HG02870 (cell line): Measurements from ENCODE around the gene RARA.
"Not testable (repeated sequence)": the region's sequence is repeated elsewhere in the genome, so short reads cannot be mapped to it uniquely, and the experiment has no call there.

ENCODE experiments used
- ATAC-seq: cut with Tn5 transposase; IDR thresholded peaks from one replicate; pipeline ENCODE4 v1.9.1; 2021; ENCODE audit warnings: mild to moderate bottlenecking, moderate library complexity; ENCODE audit not compliant: unreplicated experiment

RARA gene

DNA sequence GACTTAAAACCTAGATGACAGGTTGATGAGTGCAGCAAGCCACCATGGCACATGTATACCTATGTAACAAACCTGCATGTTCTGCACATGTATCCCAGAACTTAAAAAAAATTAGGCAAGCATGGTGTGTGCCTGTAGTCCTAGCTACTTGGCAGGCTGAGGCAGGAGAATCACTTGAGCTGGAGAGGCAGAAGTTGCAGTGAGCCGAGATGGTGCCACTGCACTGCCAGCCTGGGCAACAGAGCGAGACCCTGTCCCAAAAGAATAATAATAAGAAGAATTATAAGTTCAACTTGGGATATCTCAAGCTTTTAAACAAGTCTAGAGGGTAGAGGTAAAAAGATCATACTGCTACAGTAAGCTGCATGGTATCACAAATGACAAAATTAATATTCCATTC is 11.5 kb upstream of the RARA start:
- no peak for ATAC-seq

DNA sequence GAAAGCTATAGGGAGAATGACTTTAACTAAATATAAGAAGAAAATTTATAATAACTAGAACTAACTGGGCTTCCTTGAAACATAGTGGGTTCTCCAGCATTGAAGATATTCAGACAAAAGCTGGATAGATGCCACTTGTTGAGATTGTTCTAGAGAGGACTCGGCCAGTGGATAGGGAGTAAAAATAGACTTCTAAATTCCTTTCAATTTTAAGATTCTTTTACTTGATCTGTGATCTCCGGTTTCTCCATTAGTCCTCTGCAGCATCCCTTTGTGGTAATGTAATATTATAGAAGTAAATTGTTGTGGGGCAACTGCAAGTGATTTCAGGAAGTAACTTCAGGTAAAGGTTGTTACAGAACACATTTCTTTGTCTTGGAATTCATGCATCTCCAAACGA is 10.3 kb upstream of the RARA start:
- no peak for ATAC-seq

DNA sequence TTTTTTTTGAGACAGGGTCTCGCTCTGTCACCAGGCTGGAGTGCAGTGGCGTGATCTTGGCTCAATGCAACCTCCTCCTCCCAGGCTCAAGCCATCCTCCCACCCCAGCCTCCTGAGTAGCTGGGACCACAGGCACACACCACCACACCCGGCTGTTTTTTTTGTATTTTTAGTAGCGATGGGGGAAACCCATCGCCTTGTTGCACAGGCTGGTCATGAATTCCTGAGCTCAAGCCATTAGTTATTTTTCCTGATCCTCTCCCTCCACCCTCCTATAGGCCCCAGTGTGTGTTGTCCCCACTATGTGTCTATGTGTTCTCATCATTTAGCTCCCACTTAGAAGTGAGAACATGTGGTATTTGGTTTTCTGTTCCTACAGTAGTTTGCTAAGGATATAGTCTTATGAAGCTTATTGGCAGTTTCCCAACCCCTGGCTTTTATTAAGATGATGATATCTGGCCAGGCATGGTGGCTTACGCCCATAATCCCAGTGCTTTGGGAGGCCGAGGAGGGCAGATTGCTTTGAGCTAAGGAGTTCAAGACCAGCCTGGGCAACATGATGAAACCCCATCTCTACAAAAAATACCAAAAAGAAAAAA is 9.7 kb upstream of the RARA start:
- ATAC-seq, result not testable (repeated sequence)

DNA sequence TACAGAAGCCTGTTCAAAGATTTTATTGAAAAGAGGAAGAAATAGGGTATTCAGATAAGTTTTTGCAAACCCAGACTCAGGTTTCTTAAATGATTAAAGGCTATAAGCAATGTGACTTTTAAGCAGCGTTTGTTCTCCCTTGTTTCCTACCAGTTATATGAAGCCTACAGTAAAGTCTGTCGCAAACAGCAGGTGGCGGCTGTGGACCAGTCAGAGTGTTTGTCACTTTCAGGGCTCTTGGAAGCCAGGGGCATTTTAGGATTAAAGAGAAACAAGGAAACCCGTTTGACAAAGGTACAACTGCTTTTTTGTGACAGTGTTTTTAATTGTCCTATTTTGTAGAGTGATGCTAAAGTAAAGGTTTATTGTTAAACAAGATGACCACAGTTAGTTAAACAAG is 7.7 kb upstream of the RARA start:
- no peak for ATAC-seq

DNA sequence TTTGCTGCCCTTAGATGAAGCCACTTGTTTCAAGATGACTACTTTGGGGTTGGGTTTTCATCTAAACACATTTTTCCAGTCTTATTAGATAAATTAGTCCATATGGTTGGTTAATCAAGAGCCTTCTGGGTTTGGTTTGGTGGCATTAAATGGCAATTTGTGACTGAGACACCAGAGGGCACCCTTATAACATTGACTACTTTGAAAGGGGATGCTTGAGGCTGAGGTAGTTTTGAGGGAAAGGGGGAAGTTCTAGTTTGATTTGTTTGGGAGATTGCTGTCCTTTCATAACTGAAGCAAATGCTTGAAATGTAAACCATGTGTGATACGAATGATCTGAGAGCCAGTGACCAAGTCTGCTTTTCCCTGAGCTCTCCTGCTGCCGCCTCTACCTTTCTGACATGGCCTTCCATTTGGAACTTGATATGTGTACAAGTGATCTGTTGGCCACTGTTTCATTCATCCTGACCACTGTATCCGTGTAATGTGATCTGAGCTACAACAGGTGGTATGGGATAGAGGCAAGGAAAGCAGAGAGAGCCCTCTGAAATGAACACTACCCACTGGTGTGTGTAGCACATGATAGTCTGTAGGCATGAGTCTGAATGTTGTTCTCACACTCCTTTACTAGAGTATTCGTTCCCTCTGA is 5.8 kb upstream of the RARA start:
- no peak for ATAC-seq

DNA sequence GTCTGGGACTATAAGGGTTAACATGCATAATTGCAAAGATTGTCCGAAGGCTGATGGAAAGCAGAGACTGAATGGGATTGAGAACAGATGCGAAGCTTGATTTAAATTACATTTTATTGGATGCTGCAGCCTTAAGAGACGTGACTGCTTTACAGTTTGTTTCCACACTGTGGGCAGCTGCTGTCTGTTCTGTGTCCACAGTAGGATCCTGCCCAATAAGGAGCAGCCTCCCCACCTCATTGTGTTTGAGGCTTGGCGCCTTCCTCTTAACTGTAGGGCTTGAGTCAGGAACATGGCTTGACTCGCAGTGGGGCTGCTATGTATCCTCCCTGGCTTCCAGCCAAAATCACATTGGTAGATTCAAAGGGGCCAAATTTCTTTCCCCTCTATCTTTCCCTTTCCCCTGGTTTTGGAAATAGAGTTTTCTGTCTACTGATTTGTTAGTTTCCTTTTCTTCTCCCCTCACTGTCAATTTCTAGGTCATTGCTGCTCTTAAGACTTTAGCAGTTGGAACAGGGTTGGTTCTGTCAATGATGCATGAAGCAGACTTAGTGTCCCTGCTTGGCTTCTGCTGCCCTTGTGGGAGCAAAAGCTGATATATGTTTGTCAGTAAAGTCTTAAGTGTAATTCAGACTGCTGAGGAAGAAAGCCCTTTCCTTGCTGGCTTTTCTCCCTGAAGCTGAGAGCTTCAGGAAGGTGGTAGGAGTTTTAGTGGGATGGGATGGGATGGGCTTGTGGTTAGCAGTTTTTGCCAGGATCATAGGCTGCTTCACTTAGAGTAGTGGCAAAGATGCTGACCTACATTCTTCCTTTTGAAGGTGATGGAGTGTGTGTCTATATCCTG is 5.0 kb upstream of the RARA start:
- no peak for ATAC-seq

DNA sequence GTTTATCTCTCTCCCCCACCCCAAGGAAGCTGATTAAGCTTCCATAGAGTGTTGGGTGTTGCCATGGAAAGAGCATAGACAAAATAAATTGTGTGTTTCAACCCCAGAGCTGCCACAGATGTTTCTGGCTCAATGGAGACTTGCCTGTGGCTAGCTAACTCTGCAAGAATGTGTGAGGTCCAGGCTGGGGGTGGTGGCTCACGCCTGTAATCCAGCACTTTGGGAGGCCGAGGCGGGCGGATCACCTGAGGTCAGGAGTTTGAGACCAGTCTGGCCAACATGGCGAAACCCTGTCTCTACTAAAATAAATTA is 4.5 kb upstream of the RARA start:
- ATAC-seq, result not testable (repeated sequence)

DNA sequence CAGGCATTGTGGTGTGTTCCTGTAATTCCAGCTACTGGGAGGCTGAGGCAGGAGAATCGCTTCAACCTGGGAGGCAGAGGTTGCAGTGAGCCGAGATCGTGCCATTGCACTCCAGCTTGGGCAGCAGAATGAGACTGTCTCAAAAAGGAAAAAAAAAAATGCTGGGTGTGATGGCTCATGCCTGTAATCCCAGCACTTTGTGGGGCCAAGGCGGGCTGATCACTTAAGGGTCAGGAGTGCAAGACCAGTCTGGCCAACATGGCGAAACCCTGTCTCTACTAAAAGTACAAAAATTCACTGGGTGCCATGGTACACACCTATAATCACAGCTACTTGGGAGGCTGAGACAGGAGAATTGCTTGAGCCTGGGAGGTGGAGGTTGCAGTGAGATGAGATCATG is 4.1 kb upstream of the RARA start:
- not testable (repeated sequence) for ATAC-seq

DNA sequence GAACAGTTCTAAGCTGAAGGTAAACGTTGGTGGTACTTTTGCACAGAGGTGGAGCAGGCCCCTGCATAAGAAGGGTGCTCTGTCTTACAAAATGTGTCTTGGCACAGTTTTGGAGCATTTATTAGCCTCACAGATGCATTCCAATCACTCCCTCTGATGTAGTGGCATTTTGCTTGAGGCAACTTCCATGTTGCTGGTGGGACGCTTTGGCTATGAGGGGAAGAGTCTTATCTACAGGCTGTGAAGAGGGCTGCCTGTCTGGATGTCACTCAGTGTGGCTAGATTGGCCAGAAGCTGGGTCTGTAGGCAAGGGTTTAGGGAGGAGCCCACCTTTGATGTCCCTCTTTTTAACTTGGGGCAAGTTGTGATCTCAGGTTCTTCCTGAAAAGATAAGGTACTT is 2.6 kb upstream of the RARA start:
- no peak for ATAC-seq

DNA sequence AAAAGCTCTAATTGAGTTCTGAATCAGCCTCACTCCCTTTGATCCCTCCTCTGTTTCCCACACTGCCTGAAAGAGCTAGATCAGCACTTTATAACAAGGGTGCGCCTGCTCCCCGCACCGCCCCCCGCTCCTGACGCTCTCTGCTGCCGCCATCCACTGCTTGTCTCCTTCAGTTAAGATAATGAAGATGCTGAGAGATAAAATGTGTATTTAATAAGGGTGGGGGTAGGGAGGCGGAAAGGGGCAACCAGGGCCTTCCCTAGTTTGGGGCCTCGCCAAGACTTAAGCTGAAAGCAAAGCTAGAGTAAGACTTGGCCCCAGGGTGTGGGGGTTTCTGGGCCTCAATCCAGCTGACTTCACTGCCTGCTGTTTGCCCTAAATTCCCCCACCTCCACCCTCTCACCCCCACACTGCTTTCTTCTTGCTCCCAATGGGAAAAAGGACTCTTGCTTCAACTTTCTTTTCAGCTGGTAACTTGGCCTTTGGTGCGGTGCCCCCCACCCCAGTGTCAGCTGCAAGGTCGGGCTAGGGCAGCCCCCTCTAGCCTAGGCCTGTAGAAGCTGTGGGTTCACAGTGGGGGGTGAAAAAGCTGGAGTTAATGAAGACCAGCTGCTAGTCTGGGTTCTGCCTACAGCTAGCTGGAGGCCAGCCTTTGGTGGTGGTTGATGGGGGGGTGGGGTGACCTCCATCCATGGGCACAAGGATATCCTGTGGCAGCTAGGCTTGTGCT is 1.8 kb upstream of the RARA start:
- no peak for ATAC-seq

DNA sequence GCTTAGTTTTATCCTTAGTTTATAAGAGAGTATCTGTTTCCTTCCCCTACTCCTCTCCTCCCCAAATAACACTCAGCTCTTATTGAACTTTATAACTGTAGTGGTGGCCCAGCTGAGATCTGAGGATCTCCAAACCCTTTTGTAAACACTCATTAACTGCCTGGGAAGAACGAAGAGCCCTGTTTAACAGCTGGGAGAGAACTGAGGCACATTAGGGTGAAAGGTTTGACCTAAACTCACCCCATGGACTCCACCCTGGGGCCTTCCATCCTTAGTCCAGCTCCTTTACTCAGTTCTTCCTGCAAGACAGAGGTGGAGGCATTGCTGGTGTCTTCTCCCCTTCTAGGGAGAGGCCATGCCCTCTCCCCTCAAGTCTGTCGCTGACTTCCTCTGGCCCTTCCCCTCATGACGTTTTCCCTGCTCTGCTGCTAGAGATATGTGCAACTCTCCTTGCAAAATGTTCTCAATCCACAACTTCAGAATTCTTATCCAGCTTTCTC is 1.2 kb upstream of the RARA start:
- no peak for ATAC-seq

DNA sequence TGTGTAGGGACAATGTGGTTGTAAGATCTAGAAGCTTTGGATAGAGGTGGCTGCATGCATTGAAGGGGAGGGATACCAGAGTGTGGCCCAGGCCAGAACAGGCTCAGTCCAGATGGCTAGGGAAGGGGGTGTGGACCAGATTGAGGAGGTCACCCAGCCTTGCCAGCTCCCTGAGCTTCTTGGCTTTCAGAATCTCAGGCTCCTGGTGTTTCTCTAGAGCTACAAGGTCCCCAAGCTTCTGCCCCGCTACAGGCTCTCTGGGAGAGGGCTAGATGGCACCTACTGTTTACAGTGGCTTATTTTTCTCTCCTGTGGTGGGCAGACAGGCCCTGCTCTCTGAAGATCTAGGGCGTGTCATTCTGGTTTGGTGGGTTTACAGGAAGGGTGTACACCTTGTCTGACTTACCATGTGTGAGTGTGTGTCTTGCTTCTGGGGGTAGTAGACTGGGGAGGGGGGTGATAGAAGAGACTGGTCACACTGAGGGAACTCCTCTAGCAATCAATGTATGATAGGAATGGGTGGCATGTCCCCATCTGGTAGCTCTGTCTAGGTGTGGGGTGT is 1.1 kb downstream of the RARA start:
- no peak for ATAC-seq

DNA sequence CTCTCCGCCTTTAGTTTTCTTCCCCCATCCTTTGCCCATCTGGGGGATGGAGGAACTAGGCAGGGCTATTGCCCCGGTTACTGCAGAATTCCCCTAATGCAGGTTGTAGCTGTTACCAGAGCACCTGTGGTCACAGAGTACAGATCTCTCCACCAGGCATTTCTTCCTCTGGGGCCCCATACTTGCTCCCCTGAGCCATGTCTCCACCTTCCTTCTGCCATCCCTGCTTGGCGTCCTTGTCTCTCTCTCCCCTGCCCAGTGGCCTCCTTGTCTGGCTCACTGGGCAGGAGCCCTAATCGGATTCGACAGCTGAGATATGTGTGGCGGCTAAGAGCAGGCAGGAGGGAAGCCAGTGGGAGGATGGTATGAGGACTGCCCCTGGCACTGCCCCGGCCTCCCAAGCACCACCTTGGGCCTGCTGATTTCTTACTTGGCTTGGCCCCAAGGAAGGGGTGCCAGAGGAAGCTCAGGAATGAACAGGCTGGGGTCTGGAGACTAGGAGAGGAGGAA is 2.0 kb downstream of the RARA start:
- ATAC-seq, result no peak

DNA sequence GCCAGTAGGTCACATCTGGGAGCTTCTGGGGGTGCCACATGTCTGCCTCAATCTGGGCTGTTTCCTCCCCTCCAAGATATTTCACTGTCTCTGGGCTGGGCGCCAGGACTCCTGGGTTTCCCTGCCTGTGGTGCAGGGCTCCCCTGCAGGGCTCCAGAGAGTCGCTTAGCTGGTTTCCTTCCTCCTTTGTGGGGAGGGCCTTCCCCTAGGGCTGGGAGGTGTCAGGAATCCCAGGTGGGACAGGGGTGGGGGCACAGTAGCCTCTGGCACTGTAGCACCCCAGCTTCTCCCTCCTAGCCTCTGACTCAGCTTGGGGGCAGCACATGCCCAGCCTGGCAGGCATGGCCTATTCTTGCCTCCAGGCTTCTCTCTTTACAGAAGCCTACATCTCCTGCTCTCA is 2.6 kb downstream of the RARA start:
- ATAC-seq, result no peak

DNA sequence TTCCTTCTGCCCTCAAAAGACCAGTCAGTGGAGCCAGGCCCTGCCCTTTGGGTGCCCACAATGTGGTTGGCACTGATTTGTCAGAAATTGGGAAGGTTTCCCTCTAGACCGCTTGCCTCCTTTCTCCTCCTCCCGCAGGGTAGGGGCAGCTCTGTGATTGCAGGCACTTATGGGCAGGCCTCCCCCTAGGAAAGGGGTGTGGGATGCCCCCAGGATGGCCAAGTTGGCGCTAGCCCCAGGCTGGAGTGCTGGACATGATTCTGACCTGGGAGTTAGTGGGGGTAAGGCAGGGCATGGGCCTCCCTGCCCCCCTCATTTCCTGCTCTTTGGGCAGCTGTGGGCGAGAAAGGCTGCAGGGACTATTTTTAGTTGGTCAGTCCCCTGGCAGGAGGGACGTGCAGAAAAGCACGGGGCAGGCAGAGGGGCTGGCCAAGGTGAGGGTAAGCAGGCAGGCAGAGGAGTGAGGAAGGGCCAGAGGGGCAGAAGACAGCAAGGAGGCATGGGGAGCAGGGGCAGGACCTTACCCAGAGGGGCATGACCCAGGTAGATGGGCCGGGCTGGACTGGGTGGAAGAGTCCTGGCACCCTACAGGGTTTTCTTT is 3.3 kb downstream of the RARA start:
- no peak for ATAC-seq

DNA sequence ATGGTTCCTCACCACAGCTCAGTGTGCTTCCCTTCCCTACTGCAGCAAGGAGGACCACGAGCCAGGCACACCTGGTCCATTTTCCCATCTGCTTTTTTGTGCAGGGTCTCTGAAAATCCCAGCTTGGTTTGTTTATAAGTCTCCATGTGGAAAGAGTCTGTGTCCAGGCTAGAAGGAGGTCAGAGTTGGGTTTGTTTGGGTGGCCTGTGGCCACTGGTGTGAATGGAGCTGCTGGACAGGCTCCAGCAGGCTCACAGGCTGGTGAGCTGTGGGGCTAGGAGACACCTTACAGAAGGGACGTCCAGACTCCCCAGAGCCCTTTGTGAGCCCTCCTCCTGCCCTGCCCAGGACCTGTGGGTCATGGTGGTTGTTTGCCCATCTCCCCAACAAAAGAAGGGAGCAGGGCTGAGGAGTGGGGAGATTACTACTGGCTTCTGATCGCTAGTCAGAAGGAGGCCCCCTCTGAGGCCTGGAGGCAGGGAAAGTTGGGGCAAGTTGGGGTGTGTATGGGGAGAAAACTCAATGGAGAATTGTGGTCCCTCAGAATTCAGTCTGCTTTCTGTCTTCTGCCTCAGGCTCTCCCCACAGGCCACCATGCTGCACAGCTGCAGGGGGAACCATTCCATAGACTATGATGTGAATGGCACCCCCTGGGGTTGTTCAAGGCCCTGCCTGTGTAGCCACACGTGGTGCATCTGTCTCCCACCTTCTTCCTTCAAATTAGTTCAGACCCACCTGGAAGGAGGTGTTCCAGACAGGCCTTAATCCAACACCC is 4.1 kb downstream of the RARA start:
- ATAC-seq, result no peak

DNA sequence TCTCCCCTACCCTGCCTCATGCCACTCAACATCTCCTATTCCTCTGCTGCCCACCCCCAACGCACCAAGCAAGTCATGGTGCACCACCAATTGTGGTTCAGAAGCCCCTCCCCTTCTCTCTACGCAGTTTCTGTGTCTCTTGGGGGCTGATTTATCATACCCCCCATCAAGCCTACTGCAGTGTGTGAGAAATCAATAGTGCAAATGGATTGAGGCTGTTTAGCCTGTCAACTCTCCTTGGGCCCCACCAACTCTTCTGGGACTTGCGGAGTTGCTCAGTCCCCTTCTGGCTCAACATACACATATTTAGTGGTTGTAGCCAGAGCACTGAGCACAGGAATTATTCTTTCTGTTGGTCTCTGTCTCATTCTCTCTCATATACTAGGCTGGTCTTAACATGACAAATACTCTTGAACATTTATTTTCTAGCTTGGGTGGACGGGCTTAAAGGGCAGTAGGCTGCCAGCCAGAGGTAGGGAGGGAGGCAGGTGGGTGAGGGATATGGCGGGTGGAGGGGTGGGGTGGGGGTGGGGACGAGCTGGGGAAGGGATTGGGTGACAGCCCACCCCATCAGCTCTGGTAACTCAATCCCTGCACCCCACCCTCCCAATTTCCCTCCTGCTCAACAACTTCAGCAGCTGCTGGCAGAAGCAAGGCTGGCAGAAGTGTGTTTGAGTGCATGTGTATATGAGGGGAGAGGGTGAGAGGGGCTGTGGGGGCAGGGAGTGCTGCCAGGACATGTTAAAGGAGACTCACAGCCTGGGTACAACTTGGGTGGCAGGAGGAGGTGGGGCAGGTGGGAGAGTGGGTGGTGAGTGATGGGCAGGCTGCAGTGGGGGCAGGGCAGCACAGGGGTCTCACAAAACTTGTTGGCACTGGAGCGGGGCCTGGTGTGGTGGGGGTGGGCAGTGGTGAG is 4.9 kb downstream of the RARA start:
- no peak for ATAC-seq

DNA sequence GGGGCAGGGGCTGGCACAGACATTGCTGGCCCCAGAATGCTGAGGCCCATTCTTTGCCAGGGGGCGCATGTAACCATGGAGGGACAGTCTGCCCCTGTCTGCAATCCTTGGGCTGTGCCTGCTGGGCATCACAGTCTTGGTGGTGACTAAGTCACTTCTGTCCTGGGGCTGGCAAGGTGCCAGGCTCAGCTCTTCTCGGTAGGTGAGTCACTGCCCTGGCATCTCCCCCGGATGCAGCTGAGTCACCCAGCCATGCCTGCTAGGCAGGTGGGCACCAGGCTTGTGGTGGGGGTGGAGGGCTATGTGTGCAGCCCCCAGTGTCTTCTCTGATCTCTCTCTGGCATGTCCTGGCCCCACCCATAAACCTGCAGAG is 5.6 kb downstream of the RARA start:
- ATAC-seq, result no peak

DNA sequence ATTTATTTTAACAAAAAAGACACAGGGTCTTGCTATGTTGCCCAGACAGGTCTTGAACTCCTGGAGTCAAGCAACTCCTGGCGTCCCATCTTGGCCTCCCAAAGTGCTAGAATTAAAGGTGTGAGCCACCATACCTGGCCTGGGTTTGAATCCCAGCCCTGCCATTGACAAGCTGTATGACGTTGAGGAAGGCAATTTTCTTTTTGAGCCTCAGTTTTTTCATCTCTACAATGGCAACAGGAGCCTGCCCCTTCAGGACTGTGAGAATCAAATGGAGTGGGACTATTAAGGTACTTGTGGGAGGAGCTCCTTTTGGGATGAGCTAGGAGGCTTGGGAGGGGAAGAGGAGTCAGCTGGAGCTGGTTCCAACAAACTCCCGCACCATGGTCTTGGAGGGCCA is 6.2 kb downstream of the RARA start:
- no peak for ATAC-seq
